Parathyroid adenoma (tissue), 2 donors: Measurements from ENCODE around the gene WDR44.

ENCODE experiments used
- H2AFZ ChIP-seq: fragments of 300-600 bp; sonication (generic); one replicate; pipeline ENCODE4 v1.7.0; 2017; ENCODE audit warnings: antibody characterized with exemption, mild to moderate bottlenecking
- H3K27ac ChIP-seq: fragments of 300-600 bp; sonication (generic); one replicate; pipeline ENCODE4 v1.7.0; 2017
- H3K27me3 ChIP-seq: fragments of 300-600 bp; sonication (generic); one replicate; pipeline ENCODE4 v1.7.0; 2017; ENCODE audit warnings: low read length; ENCODE audit not compliant: control insufficient read depth, insufficient read depth
- H3K36me3 ChIP-seq: fragments of 300-600 bp; sonication (generic); one replicate; pipeline ENCODE4 v1.7.0; 2017; ENCODE audit warnings: low read length; ENCODE audit not compliant: control insufficient read depth, insufficient read depth
- H3K4me1 ChIP-seq: fragments of 300-600 bp; sonication (generic); one replicate; pipeline ENCODE4 v1.7.0; 2017; ENCODE audit warnings: control low read depth
- H3K4me2 ChIP-seq: fragments of 300-600 bp; sonication (generic); one replicate; pipeline ENCODE4 v1.7.0; 2017; ENCODE audit warnings: low read length
- H3K4me3 ChIP-seq: fragments of 300-600 bp; sonication (generic); one replicate; pipeline ENCODE4 v1.7.0; 2017; ENCODE audit warnings: low read depth, low read length
- H3K79me2 ChIP-seq: fragments of 300-600 bp; sonication (generic); one replicate; pipeline ENCODE4 v1.7.0; 2017; ENCODE audit warnings: control low read depth
- H3K9ac ChIP-seq: fragments of 300-600 bp; sonication (generic); one replicate; pipeline ENCODE4 v1.7.0; 2017; ENCODE audit warnings: mild to moderate bottlenecking
- H3K9me3 ChIP-seq: fragments of 300-600 bp; sonication (generic); one replicate; pipeline ENCODE4 v1.7.0; 2017; ENCODE audit warnings: low read length; ENCODE audit not compliant: control insufficient read depth
- CTCF ChIP-seq: fragments of 300-600 bp; sonication (generic); IDR thresholded peaks from one replicate; pipeline ENCODE4 v1.7.0; 2017; ENCODE audit warnings: antibody characterized with exemption, mild to moderate bottlenecking
- donor health status: primary hyperparathyroidism.

WDR44 gene

GRCh38 chrX:118349188-118349587 is 3.3 kb downstream of the WDR44 start:
- H3K4me3 ChIP-seq, result no peak overlapping the region
- H3K4me2 ChIP-seq, result no peak overlapping the region
- H3K36me3 ChIP-seq, result no peaks in the 10 kb centered on the region
- H2AFZ ChIP-seq, result no peak overlapping the region
- no peaks in the 10 kb centered on the region for H3K9me3 ChIP-seq
- peaks cover 2% of the 10 kb centered on the region for H3K79me2 ChIP-seq
- H3K27ac ChIP-seq, result no peak overlapping the region
- H3K9ac ChIP-seq, result no peak overlapping the region
- H3K27me3 ChIP-seq, result no peaks in the 10 kb centered on the region
- no peak for TF ChIP-seq CTCF
- peaks cover 6% of the 10 kb centered on the region for H3K4me1 ChIP-seq

GRCh38 chrX:118350221-118350620 is 4.3 kb downstream of the WDR44 start:
- Histone ChIP-seq H3K27ac (no peak overlapping the region), H3K9me3 (no peaks in the 10 kb centered on the region), H3K4me3 (no peak overlapping the region), H2AFZ (no peak overlapping the region), H3K9ac (no peak overlapping the region), H3K36me3 (no peaks in the 10 kb centered on the region), H3K27me3 (no peaks in the 10 kb centered on the region), H3K4me1 (peaks cover 6% of the 10 kb centered on the region), H3K4me2 (no peak overlapping the region), H3K79me2 (peaks cover 2% of the 10 kb centered on the region)
- no peak for TF ChIP-seq CTCF

- Histone ChIP-seq H3K36me3 (no peaks in the 10 kb centered on the region), H2AFZ (no peak overlapping the region), H3K4me3 (no peak overlapping the region), H3K9ac (no peak overlapping the region), H3K79me2 (peaks cover 2% of the 10 kb centered on the region), H3K27me3 (no peaks in the 10 kb centered on the region), H3K4me2 (no peak overlapping the region), H3K4me1 (peaks cover 6% of the 10 kb centered on the region), H3K27ac (no peak overlapping the region), H3K9me3 (no peaks in the 10 kb centered on the region)
- TF ChIP-seq CTCF, result no peak
Measured at GRCh38 chrX:118350706-118351105, 4.8 kb downstream of the WDR44 start.

- Histone ChIP-seq H2AFZ (no peak overlapping the region), H3K79me2 (peaks cover 3% of the 10 kb centered on the region), H3K27me3 (no peaks in the 10 kb centered on the region), H3K4me1 (peaks cover 6% of the 10 kb centered on the region), H3K36me3 (no peaks in the 10 kb centered on the region), H3K4me2 (no peak overlapping the region), H3K9ac (no peak overlapping the region), H3K4me3 (no peak overlapping the region), H3K9me3 (no peaks in the 10 kb centered on the region), H3K27ac (no peak overlapping the region)
- no peak for TF ChIP-seq CTCF
Measured at GRCh38 chrX:118352566-118352965, 6.7 kb downstream of the WDR44 start.

GRCh38 chrX:118353081-118353850 is 7.4 kb downstream of the WDR44 start:
- no peak for TF ChIP-seq CTCF
- Histone ChIP-seq H3K4me2 (no peak overlapping the region), H3K9ac (no peak overlapping the region), H3K79me2 (peaks cover 4% of the 10 kb centered on the region), H3K4me1 (peaks cover 3% of the 10 kb centered on the region), H3K27me3 (no peaks in the 10 kb centered on the region), H3K27ac (no peak overlapping the region), H3K9me3 (no peaks in the 10 kb centered on the region), H3K4me3 (no peak overlapping the region), H2AFZ (no peak overlapping the region), H3K36me3 (no peaks in the 10 kb centered on the region)
